Testis (tissue), 2 donors: ENCODE results near the gene RASA3.

Source experiments
- POLR2A ChIP-seq: fragments of 450-650 bp; IDR thresholded peaks from one replicate; pipeline ENCODE4 v1.6.1; 2017; ENCODE audit warnings: antibody characterized with exemption, mild to moderate bottlenecking, moderate library complexity
- TF ChIP-seq, protein P1 (sequence below), 3 experiments: fragments of 450-650 bp in 2 of 3; fragments of 200-600 bp in 1 of 3; sonication (generic) in 1 of 3; IDR thresholded peaks; one replicate each; pipeline ENCODE4 v1.5.1; 2016 to 2019; ENCODE audit warnings: antibody characterized with exemption in 3 of 3, mild to moderate bottlenecking in 2 of 3, moderate library complexity in 1 of 3

GRCh38 chr13:114146173-114146572 is 13.8 kb upstream of the RASA3 start:
- TF ChIP-seq, protein P1, sequence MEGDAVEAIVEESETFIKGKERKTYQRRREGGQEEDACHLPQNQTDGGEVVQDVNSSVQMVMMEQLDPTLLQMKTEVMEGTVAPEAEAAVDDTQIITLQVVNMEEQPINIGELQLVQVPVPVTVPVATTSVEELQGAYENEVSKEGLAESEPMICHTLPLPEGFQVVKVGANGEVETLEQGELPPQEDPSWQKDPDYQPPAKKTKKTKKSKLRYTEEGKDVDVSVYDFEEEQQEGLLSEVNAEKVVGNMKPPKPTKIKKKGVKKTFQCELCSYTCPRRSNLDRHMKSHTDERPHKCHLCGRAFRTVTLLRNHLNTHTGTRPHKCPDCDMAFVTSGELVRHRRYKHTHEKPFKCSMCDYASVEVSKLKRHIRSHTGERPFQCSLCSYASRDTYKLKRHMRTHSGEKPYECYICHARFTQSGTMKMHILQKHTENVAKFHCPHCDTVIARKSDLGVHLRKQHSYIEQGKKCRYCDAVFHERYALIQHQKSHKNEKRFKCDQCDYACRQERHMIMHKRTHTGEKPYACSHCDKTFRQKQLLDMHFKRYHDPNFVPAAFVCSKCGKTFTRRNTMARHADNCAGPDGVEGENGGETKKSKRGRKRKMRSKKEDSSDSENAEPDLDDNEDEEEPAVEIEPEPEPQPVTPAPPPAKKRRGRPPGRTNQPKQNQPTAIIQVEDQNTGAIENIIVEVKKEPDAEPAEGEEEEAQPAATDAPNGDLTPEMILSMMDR (IDR thresholded peaks at IDR 0.05): no peak
- no peak for TF ChIP-seq POLR2A
